OCI-LY1 (cell line): ENCODE measurements around the gene CFAP69.

ENCODE experiments used
- EZH2 ChIP-seq: fragments of 200-600 bp; sonication (generic), shearing (Covaris generic); IDR thresholded peaks from 2 replicates; pipeline ENCODE4 v1.8.0; 2017; ENCODE audit warnings: borderline replicate concordance, mixed run types, mild to moderate bottlenecking, antibody characterized with exemption, low read length, moderate library complexity, mixed read lengths
- TF ChIP-seq, protein P1 (sequence below): fragments of 200-600 bp; sonication (generic), shearing (Covaris generic); IDR thresholded peaks from 2 replicates; pipeline ENCODE4 v1.5.1; 2017; ENCODE audit warnings: mild to moderate bottlenecking, antibody characterized with exemption, low read length, moderate library complexity, mixed read lengths

DNA sequence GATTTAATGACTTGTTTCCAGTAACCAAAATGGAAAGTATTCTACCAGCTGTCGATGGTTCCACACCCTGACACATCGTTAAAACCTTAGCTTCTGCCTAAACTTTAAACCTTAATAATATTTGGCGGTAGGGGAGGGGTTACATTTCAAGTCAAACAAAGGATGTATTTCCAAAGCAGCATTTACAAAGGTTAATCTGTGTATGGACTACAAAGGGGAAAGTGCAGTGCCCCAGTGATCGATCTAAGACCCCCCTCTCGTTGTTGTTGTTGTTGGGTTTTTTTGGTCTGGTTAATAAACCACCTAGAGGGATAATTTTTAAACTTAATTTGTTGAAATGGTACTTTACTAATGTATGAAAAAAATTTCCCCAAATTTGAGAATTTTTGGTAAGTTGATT is 34.5 kb upstream of the CFAP69 start:
- TF ChIP-seq, protein P1, sequence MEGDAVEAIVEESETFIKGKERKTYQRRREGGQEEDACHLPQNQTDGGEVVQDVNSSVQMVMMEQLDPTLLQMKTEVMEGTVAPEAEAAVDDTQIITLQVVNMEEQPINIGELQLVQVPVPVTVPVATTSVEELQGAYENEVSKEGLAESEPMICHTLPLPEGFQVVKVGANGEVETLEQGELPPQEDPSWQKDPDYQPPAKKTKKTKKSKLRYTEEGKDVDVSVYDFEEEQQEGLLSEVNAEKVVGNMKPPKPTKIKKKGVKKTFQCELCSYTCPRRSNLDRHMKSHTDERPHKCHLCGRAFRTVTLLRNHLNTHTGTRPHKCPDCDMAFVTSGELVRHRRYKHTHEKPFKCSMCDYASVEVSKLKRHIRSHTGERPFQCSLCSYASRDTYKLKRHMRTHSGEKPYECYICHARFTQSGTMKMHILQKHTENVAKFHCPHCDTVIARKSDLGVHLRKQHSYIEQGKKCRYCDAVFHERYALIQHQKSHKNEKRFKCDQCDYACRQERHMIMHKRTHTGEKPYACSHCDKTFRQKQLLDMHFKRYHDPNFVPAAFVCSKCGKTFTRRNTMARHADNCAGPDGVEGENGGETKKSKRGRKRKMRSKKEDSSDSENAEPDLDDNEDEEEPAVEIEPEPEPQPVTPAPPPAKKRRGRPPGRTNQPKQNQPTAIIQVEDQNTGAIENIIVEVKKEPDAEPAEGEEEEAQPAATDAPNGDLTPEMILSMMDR = no peak
- no peak for TF ChIP-seq EZH2
